ENCODE measurements around the gene TECR. TPM values are rescaled to one million over a fixed set of nuclear protein-coding genes. Genes with fewer than 3 reads are reported as not detected.

Gene TECR
- total and polyA plus RNA-seq, 9 of the 15 experiments (the other 6 are each of a cell fraction or from before 2014, with no cell fraction given) = 29.3 to 211 (median 81.4) TPM

DNA sequence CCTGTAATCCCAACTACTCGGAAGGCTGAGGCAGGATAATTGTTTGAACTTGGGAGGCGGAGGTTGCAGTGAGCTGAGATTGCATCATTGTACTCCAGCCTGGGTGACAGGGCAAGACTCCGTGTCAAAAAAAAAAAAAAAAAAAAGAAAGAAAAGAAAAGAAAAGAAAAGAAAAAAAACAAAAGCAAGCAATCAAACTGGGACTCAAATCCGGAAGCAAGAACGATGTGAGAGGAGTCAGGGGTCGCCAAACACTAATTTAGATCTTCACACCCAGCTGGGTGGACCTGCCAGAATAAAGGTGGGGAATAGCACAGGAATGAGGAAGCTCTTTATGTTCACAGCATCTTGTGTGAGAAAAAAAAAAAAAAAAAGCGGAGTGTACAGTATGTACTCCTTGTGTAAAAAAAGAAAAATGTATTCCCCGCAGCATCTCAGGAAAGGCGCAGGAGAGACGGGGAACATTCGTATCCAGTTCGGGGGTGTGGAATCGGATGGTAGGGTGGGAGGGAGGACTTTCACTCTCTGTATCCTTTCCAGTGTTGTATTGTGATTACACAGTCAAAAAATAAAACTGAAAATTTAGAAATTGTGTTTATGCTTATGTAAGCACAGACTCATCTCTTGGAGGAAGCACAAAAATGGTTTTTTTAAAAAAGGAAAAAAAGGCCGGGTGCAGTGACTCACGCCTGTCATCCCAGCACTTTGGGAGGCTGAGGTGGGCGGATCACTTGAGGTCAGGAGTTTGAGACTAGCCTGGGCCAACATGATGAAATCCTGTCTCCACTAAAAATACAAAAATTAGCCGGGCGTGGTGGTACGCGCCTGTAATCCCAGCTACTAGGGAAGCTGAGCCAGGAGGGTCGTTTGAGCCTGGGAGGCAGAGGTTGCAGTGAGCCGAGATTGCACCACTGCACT lies 18.8 kb upstream of the TECR start (continued):
- TF ChIP-seq, protein P1, sequence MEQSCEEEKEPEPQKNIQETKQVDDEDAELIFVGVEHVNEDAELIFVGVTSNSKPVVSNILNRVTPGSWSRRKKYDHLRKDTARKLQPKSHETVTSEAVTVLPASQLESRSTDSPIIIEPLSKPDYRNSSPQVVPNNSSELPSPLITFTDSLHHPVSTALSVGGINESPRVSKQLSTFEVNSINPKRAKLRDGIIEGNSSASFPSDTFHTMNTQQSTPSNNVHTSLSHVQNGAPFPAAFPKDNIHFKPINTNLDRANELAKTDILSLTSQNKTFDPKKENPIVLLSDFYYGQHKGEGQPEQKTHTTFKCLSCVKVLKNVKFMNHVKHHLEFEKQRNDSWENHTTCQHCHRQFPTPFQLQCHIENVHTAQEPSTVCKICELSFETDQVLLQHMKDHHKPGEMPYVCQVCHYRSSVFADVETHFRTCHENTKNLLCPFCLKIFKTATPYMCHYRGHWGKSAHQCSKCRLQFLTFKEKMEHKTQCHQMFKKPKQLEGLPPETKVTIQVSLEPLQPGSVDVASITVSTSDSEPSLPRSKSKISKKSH (CRISPR knock-in tag; IDR thresholded peaks at IDR 0.05) = no peak
- TF ChIP-seq, protein P2, sequence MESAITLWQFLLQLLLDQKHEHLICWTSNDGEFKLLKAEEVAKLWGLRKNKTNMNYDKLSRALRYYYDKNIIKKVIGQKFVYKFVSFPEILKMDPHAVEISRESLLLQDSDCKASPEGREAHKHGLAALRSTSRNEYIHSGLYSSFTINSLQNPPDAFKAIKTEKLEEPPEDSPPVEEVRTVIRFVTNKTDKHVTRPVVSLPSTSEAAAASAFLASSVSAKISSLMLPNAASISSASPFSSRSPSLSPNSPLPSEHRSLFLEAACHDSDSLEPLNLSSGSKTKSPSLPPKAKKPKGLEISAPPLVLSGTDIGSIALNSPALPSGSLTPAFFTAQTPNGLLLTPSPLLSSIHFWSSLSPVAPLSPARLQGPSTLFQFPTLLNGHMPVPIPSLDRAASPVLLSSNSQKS (CRISPR knock-in tag; IDR thresholded peaks at IDR 0.05) = no peak
- no peak for TF ChIP-seq ZNF239 (CRISPR knock-in tag; IDR thresholded peaks at IDR 0.05)
- no peak for TF ChIP-seq ATF2 (CRISPR knock-in tag; IDR thresholded peaks at IDR 0.05)
- TF ChIP-seq IRF9 (tag; IDR thresholded peaks at IDR 0.05) = 0 out of 2 replicates have a peak, but pooled peaks have one; percentile 52
- TF ChIP-seq, protein P3, sequence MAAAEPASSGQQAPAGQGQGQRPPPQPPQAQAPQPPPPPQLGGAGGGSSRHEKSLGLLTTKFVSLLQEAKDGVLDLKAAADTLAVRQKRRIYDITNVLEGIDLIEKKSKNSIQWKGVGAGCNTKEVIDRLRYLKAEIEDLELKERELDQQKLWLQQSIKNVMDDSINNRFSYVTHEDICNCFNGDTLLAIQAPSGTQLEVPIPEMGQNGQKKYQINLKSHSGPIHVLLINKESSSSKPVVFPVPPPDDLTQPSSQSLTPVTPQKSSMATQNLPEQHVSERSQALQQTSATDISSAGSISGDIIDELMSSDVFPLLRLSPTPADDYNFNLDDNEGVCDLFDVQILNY (CRISPR knock-in tag; IDR thresholded peaks at IDR 0.05) = no peak
- TF ChIP-seq ZNF140 (CRISPR knock-in tag; IDR thresholded peaks at IDR 0.05) = no peak
- TF ChIP-seq NR2C1 (IDR thresholded peaks at IDR 0.05) = no peak; the same call in 1 of the 2 replicates
- TF ChIP-seq NR2C1 (tag; IDR thresholded peaks at IDR 0.05) = no peak
- TF ChIP-seq RBM22 (IDR thresholded peaks at IDR 0.05; ENCODE audit: low read depth, low read length, poor library complexity, severe bottlenecking) = no peak
- TF ChIP-seq, protein P4, sequence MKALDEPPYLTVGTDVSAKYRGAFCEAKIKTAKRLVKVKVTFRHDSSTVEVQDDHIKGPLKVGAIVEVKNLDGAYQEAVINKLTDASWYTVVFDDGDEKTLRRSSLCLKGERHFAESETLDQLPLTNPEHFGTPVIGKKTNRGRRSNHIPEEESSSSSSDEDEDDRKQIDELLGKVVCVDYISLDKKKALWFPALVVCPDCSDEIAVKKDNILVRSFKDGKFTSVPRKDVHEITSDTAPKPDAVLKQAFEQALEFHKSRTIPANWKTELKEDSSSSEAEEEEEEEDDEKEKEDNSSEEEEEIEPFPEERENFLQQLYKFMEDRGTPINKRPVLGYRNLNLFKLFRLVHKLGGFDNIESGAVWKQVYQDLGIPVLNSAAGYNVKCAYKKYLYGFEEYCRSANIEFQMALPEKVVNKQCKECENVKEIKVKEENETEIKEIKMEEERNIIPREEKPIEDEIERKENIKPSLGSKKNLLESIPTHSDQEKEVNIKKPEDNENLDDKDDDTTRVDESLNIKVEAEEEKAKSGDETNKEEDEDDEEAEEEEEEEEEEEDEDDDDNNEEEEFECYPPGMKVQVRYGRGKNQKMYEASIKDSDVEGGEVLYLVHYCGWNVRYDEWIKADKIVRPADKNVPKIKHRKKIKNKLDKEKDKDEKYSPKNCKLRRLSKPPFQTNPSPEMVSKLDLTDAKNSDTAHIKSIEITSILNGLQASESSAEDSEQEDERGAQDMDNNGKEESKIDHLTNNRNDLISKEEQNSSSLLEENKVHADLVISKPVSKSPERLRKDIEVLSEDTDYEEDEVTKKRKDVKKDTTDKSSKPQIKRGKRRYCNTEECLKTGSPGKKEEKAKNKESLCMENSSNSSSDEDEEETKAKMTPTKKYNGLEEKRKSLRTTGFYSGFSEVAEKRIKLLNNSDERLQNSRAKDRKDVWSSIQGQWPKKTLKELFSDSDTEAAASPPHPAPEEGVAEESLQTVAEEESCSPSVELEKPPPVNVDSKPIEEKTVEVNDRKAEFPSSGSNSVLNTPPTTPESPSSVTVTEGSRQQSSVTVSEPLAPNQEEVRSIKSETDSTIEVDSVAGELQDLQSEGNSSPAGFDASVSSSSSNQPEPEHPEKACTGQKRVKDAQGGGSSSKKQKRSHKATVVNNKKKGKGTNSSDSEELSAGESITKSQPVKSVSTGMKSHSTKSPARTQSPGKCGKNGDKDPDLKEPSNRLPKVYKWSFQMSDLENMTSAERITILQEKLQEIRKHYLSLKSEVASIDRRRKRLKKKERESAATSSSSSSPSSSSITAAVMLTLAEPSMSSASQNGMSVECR (CRISPR knock-in tag; IDR thresholded peaks at IDR 0.05) = no peak
- TF ChIP-seq C11orf30 (IDR thresholded peaks at IDR 0.05; ENCODE audit: low read depth) = peak; percentile 68
- no peak for TF ChIP-seq TGIF2 (CRISPR knock-in tag; IDR thresholded peaks at IDR 0.05)
- no peak for TF ChIP-seq ZBTB1 (CRISPR knock-in tag; IDR thresholded peaks at IDR 0.05; ENCODE audit: borderline replicate concordance, low read depth)
- TF ChIP-seq HDAC1 (IDR thresholded peaks at IDR 0.05) = no peak
